Measurements from ENCODE around the gene FASN.

FASN gene

DNA sequence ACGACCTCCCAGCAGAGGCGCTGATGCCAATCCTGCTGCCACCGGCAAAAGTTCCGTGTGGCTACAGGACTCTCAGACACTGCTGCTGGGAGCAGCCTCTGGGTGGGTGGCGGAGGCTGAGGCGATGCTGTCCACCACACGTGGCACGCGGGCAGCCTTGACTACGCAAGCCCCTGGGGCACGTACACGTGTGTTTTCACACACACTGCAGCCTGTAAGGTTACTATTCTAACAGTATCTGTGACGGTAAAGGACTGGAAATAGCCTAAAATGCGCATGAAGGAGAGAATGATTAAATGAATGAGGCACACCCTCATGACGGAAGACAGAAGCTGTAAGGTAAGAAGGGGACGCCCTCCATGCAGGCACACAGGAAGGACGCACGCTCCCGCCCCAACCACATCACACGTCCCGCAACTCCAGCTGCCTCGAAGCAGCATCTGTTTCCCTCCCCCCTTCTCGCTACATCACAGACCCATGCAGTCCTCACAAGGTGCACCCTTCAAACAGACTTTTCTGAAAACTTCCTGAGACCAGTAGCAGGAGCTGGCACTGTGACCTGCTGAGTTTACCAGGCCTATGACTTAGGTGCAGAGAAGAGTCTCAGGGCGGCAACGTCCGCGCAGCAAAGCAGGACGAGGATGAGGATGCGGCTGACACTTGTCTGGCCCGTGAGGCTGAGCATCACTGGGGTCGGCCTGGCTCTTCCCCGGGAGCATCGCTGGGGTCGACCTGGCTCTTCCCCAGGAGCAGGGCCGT is 28.7 kb upstream of the FASN start:
- no peak overlapping the region for H3K9ac ChIP-seq (ENCODE audit: low read length)
- no peaks in the 10 kb centered on the region for H3K9me3 ChIP-seq (ENCODE audit: insufficient read depth, low read length)
- H3K4me2 ChIP-seq (ENCODE audit: low read depth, low read length, poor library complexity, severe bottlenecking) = no peak overlapping the region
- H3K27me3 ChIP-seq (ENCODE audit: low read length) = no peaks in the 10 kb centered on the region
- TF ChIP-seq EZH2phosphoT487 (conservative IDR thresholded peaks at IDR 0.05; ENCODE audit: low read length) = no peak
- TF ChIP-seq, protein P1, sequence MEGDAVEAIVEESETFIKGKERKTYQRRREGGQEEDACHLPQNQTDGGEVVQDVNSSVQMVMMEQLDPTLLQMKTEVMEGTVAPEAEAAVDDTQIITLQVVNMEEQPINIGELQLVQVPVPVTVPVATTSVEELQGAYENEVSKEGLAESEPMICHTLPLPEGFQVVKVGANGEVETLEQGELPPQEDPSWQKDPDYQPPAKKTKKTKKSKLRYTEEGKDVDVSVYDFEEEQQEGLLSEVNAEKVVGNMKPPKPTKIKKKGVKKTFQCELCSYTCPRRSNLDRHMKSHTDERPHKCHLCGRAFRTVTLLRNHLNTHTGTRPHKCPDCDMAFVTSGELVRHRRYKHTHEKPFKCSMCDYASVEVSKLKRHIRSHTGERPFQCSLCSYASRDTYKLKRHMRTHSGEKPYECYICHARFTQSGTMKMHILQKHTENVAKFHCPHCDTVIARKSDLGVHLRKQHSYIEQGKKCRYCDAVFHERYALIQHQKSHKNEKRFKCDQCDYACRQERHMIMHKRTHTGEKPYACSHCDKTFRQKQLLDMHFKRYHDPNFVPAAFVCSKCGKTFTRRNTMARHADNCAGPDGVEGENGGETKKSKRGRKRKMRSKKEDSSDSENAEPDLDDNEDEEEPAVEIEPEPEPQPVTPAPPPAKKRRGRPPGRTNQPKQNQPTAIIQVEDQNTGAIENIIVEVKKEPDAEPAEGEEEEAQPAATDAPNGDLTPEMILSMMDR (IDR thresholded peaks at IDR 0.05; ENCODE audit: insufficient read depth, low read length, poor library complexity, severe bottlenecking) = no peak
- no peaks in the 10 kb centered on the region for H3K9me2 ChIP-seq (replicated peaks; ENCODE audit: insufficient read depth, low read length)
- H2AFZ ChIP-seq (ENCODE audit: low read depth, low read length, severe bottlenecking) = no peak overlapping the region
- no peaks in the 10 kb centered on the region for H3F3A ChIP-seq (ENCODE audit: insufficient read depth)
- H3K27ac ChIP-seq (ENCODE audit: low read depth, low read length) = no peak overlapping the region
- H3K36me3 ChIP-seq (ENCODE audit: low read length) = no peaks in the 10 kb centered on the region
- no peak overlapping the region for H3K4me3 ChIP-seq (ENCODE audit: insufficient read depth, low read length, poor library complexity, severe bottlenecking)
- H4K20me1 ChIP-seq (ENCODE audit: low read depth, low read length) = no peaks in the 10 kb centered on the region
- H3K79me2 ChIP-seq (ENCODE audit: insufficient read depth, low read length) = no peaks in the 10 kb centered on the region

DNA sequence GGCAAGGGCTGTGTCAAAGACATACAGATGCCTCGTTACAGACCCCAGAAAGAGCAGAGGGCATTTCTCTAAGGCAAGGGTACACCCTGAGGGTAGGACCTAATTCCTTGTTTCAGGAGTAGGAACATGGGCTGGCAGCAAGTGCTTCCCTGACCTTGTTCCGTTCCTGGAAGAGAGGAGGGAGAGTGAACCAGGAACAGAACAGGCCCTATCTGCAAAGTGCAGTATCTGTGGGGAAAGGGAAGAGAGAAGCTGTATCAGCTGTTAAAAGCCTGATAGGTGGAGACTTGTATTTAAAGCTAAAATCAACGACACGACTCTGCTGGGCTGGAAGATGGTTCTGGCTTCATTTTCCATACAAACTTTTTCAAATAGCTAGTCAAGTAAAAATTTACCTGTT is 26.1 kb upstream of the FASN start:
- H3K4me3 ChIP-seq (ENCODE audit: insufficient read depth, low read length, poor library complexity, severe bottlenecking) = no peak overlapping the region
- H3K9me3 ChIP-seq (ENCODE audit: insufficient read depth, low read length) = no peaks in the 10 kb centered on the region
- no peak overlapping the region for H2AFZ ChIP-seq (ENCODE audit: low read depth, low read length, severe bottlenecking)
- no peaks in the 10 kb centered on the region for H4K20me1 ChIP-seq (ENCODE audit: low read depth, low read length)
- TF ChIP-seq, protein P1 (IDR thresholded peaks at IDR 0.05; ENCODE audit: insufficient read depth, low read length, poor library complexity, severe bottlenecking) = no peak
- no peak for TF ChIP-seq EZH2phosphoT487 (conservative IDR thresholded peaks at IDR 0.05; ENCODE audit: low read length)
- H3K27ac ChIP-seq (ENCODE audit: low read depth, low read length) = no peak overlapping the region
- no peak overlapping the region for H3K9ac ChIP-seq (ENCODE audit: low read length)
- H3K4me2 ChIP-seq (ENCODE audit: low read depth, low read length, poor library complexity, severe bottlenecking) = no peak overlapping the region
- no peaks in the 10 kb centered on the region for H3K79me2 ChIP-seq (ENCODE audit: insufficient read depth, low read length)
- H3F3A ChIP-seq (ENCODE audit: insufficient read depth) = no peaks in the 10 kb centered on the region
- no peaks in the 10 kb centered on the region for H3K36me3 ChIP-seq (ENCODE audit: low read length)
- H3K27me3 ChIP-seq (ENCODE audit: low read length) = no peaks in the 10 kb centered on the region
- no peaks in the 10 kb centered on the region for H3K9me2 ChIP-seq (replicated peaks; ENCODE audit: insufficient read depth, low read length)

DNA sequence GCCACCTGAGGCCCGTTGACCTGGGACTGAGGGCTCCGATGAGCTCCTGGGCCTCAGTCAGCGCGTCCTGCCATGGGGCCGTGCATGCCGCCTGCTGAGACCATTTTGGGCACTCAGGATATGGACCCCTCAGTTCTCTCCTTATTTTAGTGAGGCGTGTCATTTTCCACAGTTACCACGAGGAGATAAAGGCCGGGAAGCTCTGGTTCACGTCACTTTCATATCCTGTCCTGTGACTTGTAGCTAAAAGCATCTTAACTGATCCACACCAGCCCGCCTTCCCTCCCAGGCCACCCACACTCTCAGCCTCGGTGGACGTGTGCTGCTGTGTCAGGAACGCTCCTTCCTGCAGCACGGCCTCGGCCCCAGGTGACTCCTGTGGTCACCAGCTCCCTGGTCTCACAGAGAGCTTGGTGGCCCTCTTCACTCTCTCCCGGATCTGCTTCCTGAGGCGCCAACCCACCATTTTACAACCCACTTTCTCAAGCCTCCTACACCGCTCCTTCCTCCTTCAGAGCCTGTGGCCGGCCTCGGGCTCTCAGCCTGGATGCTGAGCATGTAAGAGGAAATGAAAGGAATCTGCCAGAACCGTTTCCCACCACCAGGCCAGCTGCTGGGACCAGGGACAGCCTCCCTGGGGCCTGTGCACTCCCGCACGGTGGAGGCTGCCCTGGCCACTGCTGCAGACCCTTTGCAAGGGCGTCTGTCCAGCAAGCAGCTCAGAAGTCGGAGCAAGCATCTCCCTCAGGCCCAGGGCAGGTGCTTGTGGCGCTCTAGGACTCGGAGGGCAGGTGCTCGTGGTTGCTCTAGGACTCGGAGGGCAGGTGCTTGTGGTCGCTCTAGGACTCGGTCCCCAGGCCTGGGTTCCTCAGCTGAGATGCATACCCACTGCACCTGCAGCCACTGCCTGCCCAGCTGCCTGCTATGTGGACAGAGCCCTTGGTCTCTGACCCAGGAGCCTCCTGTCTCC is 23.9 kb upstream of the FASN start:
- no peaks in the 10 kb centered on the region for H3F3A ChIP-seq (ENCODE audit: insufficient read depth)
- H3K4me3 ChIP-seq (ENCODE audit: insufficient read depth, low read length, poor library complexity, severe bottlenecking) = no peak overlapping the region
- no peak overlapping the region for H3K4me2 ChIP-seq (ENCODE audit: low read depth, low read length, poor library complexity, severe bottlenecking)
- H3K79me2 ChIP-seq (ENCODE audit: insufficient read depth, low read length) = no peaks in the 10 kb centered on the region
- H3K9ac ChIP-seq (ENCODE audit: low read length) = no peak overlapping the region
- H3K36me3 ChIP-seq (ENCODE audit: low read length) = no peaks in the 10 kb centered on the region
- H2AFZ ChIP-seq (ENCODE audit: low read depth, low read length, severe bottlenecking) = no peak overlapping the region
- H4K20me1 ChIP-seq (ENCODE audit: low read depth, low read length) = no peaks in the 10 kb centered on the region
- H3K9me3 ChIP-seq (ENCODE audit: insufficient read depth, low read length) = no peaks in the 10 kb centered on the region
- TF ChIP-seq, protein P1 (IDR thresholded peaks at IDR 0.05; ENCODE audit: insufficient read depth, low read length, poor library complexity, severe bottlenecking) = no peak
- TF ChIP-seq EZH2phosphoT487 (conservative IDR thresholded peaks at IDR 0.05; ENCODE audit: low read length) = no peak
- no peaks in the 10 kb centered on the region for H3K27me3 ChIP-seq (ENCODE audit: low read length)
- no peak overlapping the region for H3K27ac ChIP-seq (ENCODE audit: low read depth, low read length)
- H3K9me2 ChIP-seq (replicated peaks; ENCODE audit: insufficient read depth, low read length) = no peaks in the 10 kb centered on the region

Measured in SU-DHL-6 (cell line).